Cardiac fibroblast (primary cell): ENCODE data around the gene SSTR1.

Source experiments
- DNase-seq, 2 donors: peaks; one replicate each; pipeline versions ENCODE4 v3.0.0 to v3.0.0-alpha.2; 2010; ENCODE audit warnings: low read depth in 2 of 2
- H3K4me3 ChIP-seq, 2 donors: replicated peaks in 1 of 2; 1 replicate in 1 of 2; 2 replicates in 1 of 2; pipeline ENCODE4 v1.5.1; 2011; ENCODE audit warnings: low read depth in 2 of 2, low read length in 2 of 2, mild to moderate bottlenecking in 2 of 2, moderate library complexity in 1 of 2
- CTCF ChIP-seq: IDR thresholded peaks from one replicate; pipeline ENCODE4 v1.5.1; 2011; ENCODE audit warnings: low read depth, mild to moderate bottlenecking, low read length, inconsistent platforms

Gene SSTR1

GRCh38 chr14:38202444-38203191 lies 5.1 kb upstream of the SSTR1 start:
- no peak for DNase-seq
- H3K4me3 ChIP-seq, result no peak overlapping the region
- TF ChIP-seq CTCF, result no peak

GRCh38 chr14:38203929-38204718 lies 3.6 kb upstream of the SSTR1 start:
- DNase-seq, result no peak
- H3K4me3 ChIP-seq, result no peak overlapping the region
- TF ChIP-seq CTCF, result no peak

- no peak for TF ChIP-seq CTCF
- no peak overlapping the region for H3K4me3 ChIP-seq
- no peak for DNase-seq
Measured at GRCh38 chr14:38204719-38205115, 3.0 kb upstream of the SSTR1 start.

GRCh38 chr14:38205119-38205813 lies 2.4 kb upstream of the SSTR1 start:
- no peak overlapping the region for H3K4me3 ChIP-seq
- no peak for TF ChIP-seq CTCF
- DNase-seq, result no peak

- no peak for TF ChIP-seq CTCF
Measured at GRCh38 chr14:38205949-38206665, 1.6 kb upstream of the SSTR1 start.

GRCh38 chr14:38206689-38207376 lies 871 bp upstream of the SSTR1 start:
- H3K4me3 ChIP-seq, result no peak overlapping the region
- no peak for TF ChIP-seq CTCF
- no peak for DNase-seq

More at GRCh38 chr14:38205949-38206665, 1.6 kb upstream of the SSTR1 start:
- no peak for DNase-seq
- no peak overlapping the region for H3K4me3 ChIP-seq
